Activated CD4-positive, alpha-beta T cell treated with anti-CD3 and anti-CD28 coated beads for 36 hours (primary cell): ENCODE data around the gene NIM1K. TPM values are rescaled to one million over a fixed set of nuclear protein-coding genes. Genes with fewer than 3 reads are reported as not detected.
"Not testable (repeated sequence)": the region's sequence is repeated elsewhere in the genome, so short reads cannot be mapped to it uniquely, and the experiment has no call there.

Experiments
- ATAC-seq: fragments of 200-7000 bp; cut with Tn5 transposase; one replicate; pipeline ENCODE4 v1.10.0; 2021; ENCODE audit warnings: mild to moderate bottlenecking, moderate library complexity
- CTCF ChIA-PET: fragments of 350-600 bp; sonication (Branson Sonifier 250); formaldehyde crosslinking; loops from one replicate; lab custom pipeline; 2021; ENCODE audit warnings: antibody characterized with exemption; lab: Charles Lee
- POLR2A ChIA-PET: fragments of 350-600 bp; sonication (Branson Sonifier 250); formaldehyde crosslinking; loops from one replicate; lab custom pipeline; 2021; ENCODE audit warnings: antibody characterized with exemption, inconsistent platforms; lab: Charles Lee
- DNase-seq: peaks from one replicate; pipeline ENCODE4 v3.0.0-alpha.2; 2020
- H3K27ac Mint-ChIP-seq: one replicate; pipeline ENCODE4 v1.8.0; 2021; ENCODE audit warnings: mixed read lengths
- H3K27me3 Mint-ChIP-seq: one replicate; pipeline ENCODE4 v1.8.0; 2021; ENCODE audit warnings: mixed read lengths
- H3K36me3 Mint-ChIP-seq: one replicate; pipeline ENCODE4 v1.8.0; 2021; ENCODE audit warnings: low read depth, mixed read lengths
- H3K4me1 Mint-ChIP-seq: one replicate; pipeline ENCODE4 v1.8.0; 2021; ENCODE audit warnings: mixed read lengths
- H3K4me3 Mint-ChIP-seq: one replicate; pipeline ENCODE4 v1.8.0; 2021; ENCODE audit warnings: mild to moderate bottlenecking, moderate library complexity, mixed read lengths
- H3K9me3 Mint-ChIP-seq: one replicate; pipeline ENCODE4 v1.8.0; 2021; ENCODE audit warnings: low read depth, mixed read lengths
- intact Hi-C, 2 experiments: fragments of 100-400 bp; cut with DNase I in 1 of 2; cut with micrococcal nuclease in 1 of 2; formaldehyde crosslinking; loops; one replicate each; pipeline versions ENCODE4 v1.14.2 to v1.15.1; 2022 to 2024; cut with DNase I, micrococcal nuclease
- total RNA-seq, 2 experiments: library from RNA; stranded (reverse); gene quantifications; one replicate each; pipeline ENCODE4 v1.2.3, GENCODE V29; 2021

The NIM1K gene
- total RNA-seq, 2 experiments from 2014 or later: 2.1 to 2.3 TPM

DNA sequence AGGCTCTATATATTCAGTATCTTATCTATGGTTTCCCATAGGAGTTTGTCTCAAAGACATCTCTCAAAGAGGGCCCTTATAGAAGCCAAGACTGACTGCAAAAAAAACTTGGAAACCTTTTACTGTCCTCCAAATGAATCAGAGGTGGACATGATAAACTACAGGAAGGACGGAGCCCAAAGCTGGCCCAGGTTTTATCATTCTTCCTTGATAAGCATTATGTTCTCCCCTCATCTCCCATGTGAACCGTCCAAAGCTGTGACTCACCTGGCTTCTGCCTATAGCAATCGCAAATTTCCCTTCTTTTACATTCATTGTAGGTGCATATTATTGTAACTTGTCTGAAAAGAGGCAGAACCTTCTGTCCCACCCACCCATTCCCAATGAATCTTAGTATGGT lies 35.0 kb upstream of the NIM1K start:
- POLR2A ChIA-PET: interaction anchor here (0.6 kb wide), 1 partner anchor 551 kb away, joined by 5 read pairs; no protein-coding TSS in a partner anchor
- peaks cover 42% of the 10 kb centered on the region for H3K4me1 Mint-ChIP-seq
- DNase-seq: no peak
- no peak overlapping the region for H3K27ac Mint-ChIP-seq
- no peaks in the 10 kb centered on the region for H3K9me3 Mint-ChIP-seq
- no peak overlapping the region for H3K4me3 Mint-ChIP-seq
- intact Hi-C loops: no loop called here
- ATAC-seq: no peak
- peaks cover 43% of the 10 kb centered on the region for H3K36me3 Mint-ChIP-seq
- H3K27me3 Mint-ChIP-seq: no peaks in the 10 kb centered on the region
- CTCF ChIA-PET: interaction anchor here (0.6 to 1.5 kb wide), 4 partner anchors 9 to 142 kb away, joined by 3 to 4 read pairs (median 3); no protein-coding TSS in a partner anchor

DNA sequence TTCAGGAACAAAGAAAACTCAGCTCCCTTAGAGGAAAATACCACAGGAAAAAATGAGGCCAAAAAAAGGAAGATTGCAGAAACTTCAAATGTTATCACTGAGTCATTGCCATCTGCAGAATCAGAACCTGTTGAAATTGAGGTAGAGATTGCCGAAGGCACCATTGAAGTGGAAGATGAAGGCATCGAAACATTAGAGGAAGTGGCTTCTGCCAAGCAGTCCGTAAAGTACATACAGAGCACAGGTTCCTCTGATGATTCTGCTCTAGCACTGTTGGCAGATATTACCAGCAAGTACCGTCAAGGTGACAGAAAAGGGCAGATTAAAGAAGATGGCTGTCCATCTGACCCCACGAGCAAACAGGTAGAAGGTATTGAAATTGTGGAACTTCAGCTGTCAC lies 30.8 kb upstream of the NIM1K start:
- peak; percentile 15 for DNase-seq
- Mint-ChIP-seq H3K27ac (peak overlapping the region; percentile 78), H3K4me3 (peak overlapping the region; percentile 16), H3K9me3 (no peaks in the 10 kb centered on the region), H3K36me3 (peaks cover 47% of the 10 kb centered on the region), H3K27me3 (no peaks in the 10 kb centered on the region), H3K4me1 (peaks cover 17% of the 10 kb centered on the region)
- ChIA-PET POLR2A (no interaction called here), CTCF (interaction anchor here (1.0 kb wide), 1 partner anchor 142 kb away, joined by 3 read pairs; no protein-coding TSS in a partner anchor)
- peak; percentile 85 for ATAC-seq
- intact Hi-C loops: no loop called here

DNA sequence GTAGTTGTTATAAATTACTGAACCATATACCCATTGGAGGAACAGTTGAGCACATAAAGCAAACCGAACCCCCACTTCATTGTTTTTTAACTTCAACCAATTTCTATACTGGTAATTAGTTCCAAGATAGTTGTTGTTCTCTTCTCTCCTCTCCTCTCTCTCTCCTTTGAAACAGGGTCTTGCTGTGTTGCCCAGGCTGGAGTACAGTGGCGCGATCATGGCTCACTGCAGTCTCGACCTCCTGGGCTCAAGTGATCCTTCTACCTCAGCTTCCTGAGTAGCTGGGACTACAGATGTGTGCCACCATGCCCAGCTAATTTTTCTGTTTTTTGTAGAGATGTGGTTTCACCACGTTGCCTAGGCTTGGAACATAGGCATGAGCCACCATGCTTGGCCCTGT lies 27.2 kb upstream of the NIM1K start:
- H3K4me3 Mint-ChIP-seq, DNase-seq, ATAC-seq, intact Hi-C loops, H3K9me3 Mint-ChIP-seq, H3K27me3 Mint-ChIP-seq, H3K27ac Mint-ChIP-seq: not testable (repeated sequence)
- Mint-ChIP-seq H3K4me1 (peaks cover 14% of the 10 kb centered on the region), H3K36me3 (peaks cover 47% of the 10 kb centered on the region)
- ChIA-PET POLR2A (interaction anchor here (0.5 kb wide), 1 partner anchor 135 kb away, joined by 7 read pairs; no protein-coding TSS in a partner anchor), CTCF (interaction anchor here (1.1 to 1.3 kb wide), 2 partner anchors 11 to 20 kb away, joined by 3 to 4 read pairs; no protein-coding TSS in a partner anchor)

DNA sequence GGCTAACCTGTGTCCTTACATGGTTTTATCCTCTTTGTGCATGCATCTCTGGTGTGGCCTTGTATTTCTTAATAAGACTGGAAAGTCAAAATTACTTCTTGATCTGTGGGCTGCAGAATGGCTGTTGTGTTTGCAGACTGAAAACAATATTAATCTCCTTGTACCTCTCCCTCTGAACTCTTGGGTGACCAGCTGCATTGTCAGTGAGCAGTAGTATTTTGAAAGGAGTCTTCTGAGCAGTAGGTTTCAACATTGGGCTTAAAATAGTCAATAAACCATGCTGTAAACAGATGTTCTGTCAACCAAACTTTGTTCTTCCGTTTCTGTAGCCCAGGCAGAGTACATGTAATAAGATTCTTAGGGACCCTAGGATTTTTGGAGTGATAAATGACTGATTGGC lies 26.7 kb upstream of the NIM1K start:
- H3K4me1 Mint-ChIP-seq: peaks cover 13% of the 10 kb centered on the region
- no peaks in the 10 kb centered on the region for H3K9me3 Mint-ChIP-seq
- intact Hi-C loops: no loop called here
- DNase-seq: no peak
- CTCF ChIA-PET: interaction anchor here (1.1 to 1.3 kb wide), 2 partner anchors 12 to 21 kb away, joined by 3 to 4 read pairs; no protein-coding TSS in a partner anchor
- no peaks in the 10 kb centered on the region for H3K27me3 Mint-ChIP-seq
- no peak for ATAC-seq
- H3K27ac Mint-ChIP-seq: no peak overlapping the region
- POLR2A ChIA-PET: interaction anchor here (0.5 kb wide), 1 partner anchor 135 kb away, joined by 7 read pairs; no protein-coding TSS in a partner anchor
- H3K36me3 Mint-ChIP-seq: peaks cover 48% of the 10 kb centered on the region
- H3K4me3 Mint-ChIP-seq: no peak overlapping the region

DNA sequence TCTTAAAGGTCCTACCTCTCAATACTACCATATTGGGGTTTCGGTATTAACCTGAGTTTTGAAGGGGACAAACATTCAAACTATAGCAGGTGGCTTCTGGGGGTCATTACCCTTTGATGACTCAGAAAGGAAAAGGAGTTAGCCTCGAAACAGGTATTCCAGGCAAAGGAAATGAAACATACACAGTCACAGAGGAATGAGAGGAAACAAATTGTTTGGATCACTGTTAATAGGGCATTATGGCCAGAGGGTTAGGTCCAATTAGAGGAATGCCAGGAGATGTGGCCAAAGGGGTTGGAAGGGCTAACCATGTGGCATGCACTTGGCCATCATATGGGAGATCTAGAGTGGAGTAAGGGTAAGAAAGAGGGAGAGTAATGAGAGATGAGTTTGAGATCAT lies 23.9 kb upstream of the NIM1K start:
- CTCF ChIA-PET: no interaction called here
- H3K36me3 Mint-ChIP-seq: peaks cover 46% of the 10 kb centered on the region
- no peak for ATAC-seq
- peak overlapping the region; percentile 4 for H3K27ac Mint-ChIP-seq
- no peaks in the 10 kb centered on the region for H3K9me3 Mint-ChIP-seq
- POLR2A ChIA-PET: no interaction called here
- H3K27me3 Mint-ChIP-seq: no peaks in the 10 kb centered on the region
- intact Hi-C loops: no loop called here
- no peak overlapping the region for H3K4me3 Mint-ChIP-seq
- no peak for DNase-seq
- H3K4me1 Mint-ChIP-seq: no peaks in the 10 kb centered on the region

DNA sequence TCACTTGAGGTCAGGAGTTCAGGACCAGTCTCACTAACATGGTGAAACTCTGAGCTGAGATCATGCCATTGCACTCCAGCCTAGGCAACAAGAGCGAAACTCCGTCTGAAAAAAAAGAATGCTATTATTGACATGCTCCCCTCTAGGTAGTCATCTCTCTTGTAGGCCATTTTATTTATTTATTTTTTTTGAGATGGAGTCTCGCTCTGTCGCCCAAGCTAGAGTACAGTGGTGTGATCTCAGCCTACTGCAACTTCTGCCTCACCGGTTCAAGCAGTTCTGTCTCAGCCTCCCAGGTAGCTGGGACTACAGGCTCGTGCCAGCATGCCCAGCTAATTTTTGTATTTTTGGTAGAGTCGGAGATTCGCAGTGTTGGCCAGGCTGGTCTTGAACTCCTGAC lies 20.6 kb upstream of the NIM1K start:
- Mint-ChIP-seq H3K4me1 (no peaks in the 10 kb centered on the region), H3K4me3 (no peak overlapping the region), H3K36me3 (peaks cover 40% of the 10 kb centered on the region), H3K27me3 (no peaks in the 10 kb centered on the region), H3K9me3 (no peaks in the 10 kb centered on the region), H3K27ac (no peak overlapping the region)
- intact Hi-C loops: no loop called here
- CTCF ChIA-PET: no interaction called here
- no peak for DNase-seq
- ATAC-seq: no peak
- POLR2A ChIA-PET: no interaction called here

DNA sequence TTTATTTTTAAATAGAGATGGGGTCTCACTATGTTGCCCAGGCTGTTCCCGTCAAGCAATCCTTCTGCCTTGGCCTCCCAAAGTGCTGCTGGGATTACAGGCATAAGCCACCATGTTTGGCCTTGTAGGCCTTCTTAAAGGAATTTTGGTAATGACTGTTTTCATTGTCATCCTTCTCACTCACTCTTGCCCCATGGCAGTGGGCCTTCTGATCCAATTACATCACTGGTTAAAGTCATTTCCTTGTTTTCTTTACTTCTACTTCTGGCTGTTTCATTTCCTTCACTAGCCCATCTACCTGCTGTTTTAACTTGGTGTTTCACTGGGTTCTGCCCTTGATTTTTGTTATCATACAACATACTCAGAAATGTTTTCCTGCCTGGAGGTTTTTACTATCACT lies 20.1 kb upstream of the NIM1K start:
- ATAC-seq: no peak
- intact Hi-C loops: no loop called here
- Mint-ChIP-seq H3K36me3 (peaks cover 40% of the 10 kb centered on the region), H3K27me3 (no peaks in the 10 kb centered on the region), H3K27ac (peak overlapping the region; percentile 33), H3K4me1 (no peaks in the 10 kb centered on the region), H3K4me3 (no peak overlapping the region), H3K9me3 (no peaks in the 10 kb centered on the region)
- POLR2A ChIA-PET: no interaction called here
- DNase-seq: no peak
- CTCF ChIA-PET: no interaction called here

DNA sequence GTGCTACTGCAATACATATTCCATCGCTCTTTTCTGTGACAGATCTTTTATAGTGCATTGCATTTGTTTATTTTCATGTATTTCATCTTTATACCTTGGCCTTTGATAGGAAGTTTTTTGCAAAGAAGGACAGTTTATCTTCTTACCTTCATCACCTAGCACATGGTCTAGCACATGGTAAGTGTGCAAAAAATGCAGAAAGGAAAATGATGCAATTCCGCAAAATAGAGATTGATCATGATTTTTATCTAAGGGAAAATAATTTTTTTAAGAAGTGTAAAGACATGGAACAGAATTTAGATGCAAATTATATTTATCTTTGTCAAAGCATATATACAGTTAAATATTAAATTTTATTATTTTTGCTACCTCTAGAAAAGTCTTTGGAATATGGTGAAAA lies 19.2 kb upstream of the NIM1K start:
- H3K4me3 Mint-ChIP-seq: no peak overlapping the region
- no peaks in the 10 kb centered on the region for H3K27me3 Mint-ChIP-seq
- H3K27ac Mint-ChIP-seq: peak overlapping the region; percentile 9
- intact Hi-C loops: no loop called here
- DNase-seq: no peak
- no peaks in the 10 kb centered on the region for H3K4me1 Mint-ChIP-seq
- peaks cover 46% of the 10 kb centered on the region for H3K36me3 Mint-ChIP-seq
- ATAC-seq: no peak
- CTCF ChIA-PET: interaction anchor here (0.5 kb wide), 1 partner anchor 435 kb away, joined by 3 read pairs; no protein-coding TSS in a partner anchor
- POLR2A ChIA-PET: interaction anchor here (0.6 kb wide), 1 partner anchor 51 kb away, joined by 3 read pairs; no protein-coding TSS in a partner anchor
- H3K9me3 Mint-ChIP-seq: no peaks in the 10 kb centered on the region

DNA sequence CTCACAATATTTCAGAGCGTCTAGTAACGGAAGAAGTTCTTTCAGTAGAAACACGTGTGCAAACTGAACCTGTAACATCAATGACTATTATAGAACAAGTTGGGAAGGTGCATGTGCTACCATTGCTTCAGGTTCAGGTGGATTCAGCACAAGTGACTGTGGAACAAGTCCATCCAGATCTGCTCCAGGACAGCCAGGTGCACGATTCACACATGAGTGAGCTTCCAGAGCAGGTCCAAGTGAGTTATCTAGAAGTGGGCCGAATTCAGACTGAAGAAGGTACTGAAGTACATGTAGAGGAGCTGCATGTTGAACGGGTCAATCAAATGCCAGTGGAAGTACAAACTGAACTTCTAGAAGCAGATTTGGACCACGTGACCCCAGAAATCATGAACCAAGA lies 17.4 kb upstream of the NIM1K start:
- intact Hi-C loops: no loop called here
- Mint-ChIP-seq H3K27me3 (no peaks in the 10 kb centered on the region), H3K36me3 (peaks cover 40% of the 10 kb centered on the region), H3K4me1 (no peaks in the 10 kb centered on the region), H3K9me3 (no peaks in the 10 kb centered on the region), H3K4me3 (no peak overlapping the region), H3K27ac (no peak overlapping the region)
- ChIA-PET CTCF (interaction anchor here (1.0 kb wide), 1 partner anchor 216 kb away, joined by 3 read pairs; no protein-coding TSS in a partner anchor), POLR2A (no interaction called here)
- ATAC-seq: no peak
- DNase-seq: no peak

DNA sequence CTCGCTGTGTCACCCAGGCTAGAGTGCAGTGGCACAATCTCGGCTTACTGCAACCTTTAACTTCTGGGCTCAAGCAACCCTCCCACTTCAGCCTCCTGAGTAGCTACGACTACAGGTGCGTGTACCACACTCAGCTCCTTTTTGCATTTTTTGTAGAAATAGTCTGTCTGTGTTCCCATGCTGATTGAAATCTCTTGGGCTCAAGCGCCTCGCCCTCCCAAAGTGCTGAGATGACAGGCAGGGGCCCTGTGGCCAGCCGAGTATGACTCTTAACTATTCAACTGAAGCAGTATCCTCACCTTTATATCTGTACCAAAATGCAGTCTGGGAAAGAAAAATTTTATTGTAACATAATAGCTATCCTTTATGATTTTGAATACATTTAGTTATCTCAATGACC lies 12.2 kb upstream of the NIM1K start:
- no peak for DNase-seq
- Mint-ChIP-seq H3K4me3 (no peak overlapping the region), H3K36me3 (peaks cover 11% of the 10 kb centered on the region), H3K27ac (no peak overlapping the region), H3K27me3 (no peaks in the 10 kb centered on the region), H3K4me1 (no peaks in the 10 kb centered on the region), H3K9me3 (no peaks in the 10 kb centered on the region)
- ATAC-seq: no peak
- ChIA-PET CTCF (interaction anchor here (1.3 to 1.4 kb wide), 2 partner anchors 10 to 271 kb away, joined by 3 to 5 read pairs; no protein-coding TSS in a partner anchor), POLR2A (no interaction called here)
- intact Hi-C loops: no loop called here

DNA sequence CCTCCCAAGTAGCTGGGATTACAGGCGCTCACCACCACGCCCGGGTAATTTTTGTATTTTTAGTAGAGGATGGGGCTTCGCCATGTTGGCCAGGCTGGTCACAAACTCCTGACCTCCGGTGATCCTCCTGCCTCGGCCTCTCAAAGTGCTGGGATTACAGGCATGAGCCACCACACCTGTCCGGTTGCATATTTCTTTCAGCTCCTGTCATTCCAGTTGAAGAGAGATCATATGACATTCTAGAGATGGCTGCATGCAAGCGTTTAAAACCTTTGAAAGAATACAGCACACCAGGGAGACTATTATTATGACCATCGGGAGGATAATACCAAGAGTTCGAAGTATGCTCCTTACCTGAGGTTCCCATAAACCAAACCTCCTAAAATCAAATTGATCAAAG lies 9.6 kb upstream of the NIM1K start:
- no peaks in the 10 kb centered on the region for H3K4me1 Mint-ChIP-seq
- H3K4me3 Mint-ChIP-seq: no peak overlapping the region
- ATAC-seq (no peak), DNase-seq (no peak)
- CTCF ChIA-PET: interaction anchor here (0.6 kb wide), 1 partner anchor 12 kb away, joined by 3 read pairs; no protein-coding TSS in a partner anchor
- POLR2A ChIA-PET: interaction anchor here (0.6 kb wide), 1 partner anchor 12 kb away, joined by 4 read pairs; no protein-coding TSS in a partner anchor
- no peak overlapping the region for H3K27ac Mint-ChIP-seq
- no peaks in the 10 kb centered on the region for H3K27me3 Mint-ChIP-seq
- peaks cover 5% of the 10 kb centered on the region for H3K36me3 Mint-ChIP-seq
- H3K9me3 Mint-ChIP-seq: no peaks in the 10 kb centered on the region
- intact Hi-C loops: no loop called here

DNA sequence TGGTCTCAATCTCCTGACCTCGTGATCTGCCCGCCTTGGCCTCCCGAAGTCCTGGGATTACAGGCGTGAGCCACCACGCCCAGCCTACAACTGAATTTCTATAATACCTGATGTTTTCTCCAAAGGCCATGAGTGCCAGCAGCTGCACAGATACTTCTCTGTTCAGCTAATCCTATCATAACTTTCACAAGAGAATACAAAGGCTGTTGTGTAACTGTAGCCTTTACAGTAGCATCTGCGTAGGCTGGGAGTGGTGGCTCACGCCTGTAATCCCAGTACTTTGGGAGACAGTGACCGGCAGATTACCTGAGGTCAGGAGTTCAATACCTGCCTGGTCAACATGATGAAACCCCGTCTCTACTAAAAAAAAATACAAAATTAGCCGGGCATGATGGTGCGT lies 8.9 kb upstream of the NIM1K start:
- intact Hi-C loops, H3K36me3 Mint-ChIP-seq, H3K4me1 Mint-ChIP-seq, H3K27me3 Mint-ChIP-seq, H3K27ac Mint-ChIP-seq, DNase-seq, CTCF ChIA-PET, H3K9me3 Mint-ChIP-seq, H3K4me3 Mint-ChIP-seq, ATAC-seq: not testable (repeated sequence)
- POLR2A ChIA-PET: interaction anchor here (0.6 kb wide), 1 partner anchor 11 kb away, joined by 4 read pairs; no protein-coding TSS in a partner anchor
